ENCODE results near the gene COBL.

GRCh38 chr7:51038573-51038972 is 278.0 kb downstream of the COBL start:
- no peak for TF ChIP-seq EZH2phosphoT487 (IDR thresholded peaks at IDR 0.05; ENCODE audit: borderline replicate concordance)
- TF ChIP-seq, protein P1, sequence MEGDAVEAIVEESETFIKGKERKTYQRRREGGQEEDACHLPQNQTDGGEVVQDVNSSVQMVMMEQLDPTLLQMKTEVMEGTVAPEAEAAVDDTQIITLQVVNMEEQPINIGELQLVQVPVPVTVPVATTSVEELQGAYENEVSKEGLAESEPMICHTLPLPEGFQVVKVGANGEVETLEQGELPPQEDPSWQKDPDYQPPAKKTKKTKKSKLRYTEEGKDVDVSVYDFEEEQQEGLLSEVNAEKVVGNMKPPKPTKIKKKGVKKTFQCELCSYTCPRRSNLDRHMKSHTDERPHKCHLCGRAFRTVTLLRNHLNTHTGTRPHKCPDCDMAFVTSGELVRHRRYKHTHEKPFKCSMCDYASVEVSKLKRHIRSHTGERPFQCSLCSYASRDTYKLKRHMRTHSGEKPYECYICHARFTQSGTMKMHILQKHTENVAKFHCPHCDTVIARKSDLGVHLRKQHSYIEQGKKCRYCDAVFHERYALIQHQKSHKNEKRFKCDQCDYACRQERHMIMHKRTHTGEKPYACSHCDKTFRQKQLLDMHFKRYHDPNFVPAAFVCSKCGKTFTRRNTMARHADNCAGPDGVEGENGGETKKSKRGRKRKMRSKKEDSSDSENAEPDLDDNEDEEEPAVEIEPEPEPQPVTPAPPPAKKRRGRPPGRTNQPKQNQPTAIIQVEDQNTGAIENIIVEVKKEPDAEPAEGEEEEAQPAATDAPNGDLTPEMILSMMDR (conservative IDR thresholded peaks at IDR 0.05; ENCODE audit: low read length) = no peak

Data from Loucy (cell line).